Kidney (tissue), 14 donors: ENCODE measurements around the gene IL21R. TPM values are rescaled to one million over a fixed set of nuclear protein-coding genes. Genes with fewer than 3 reads are reported as not detected.

Source experiments
- DNase-seq, 5 donors: peaks; one replicate each; pipeline ENCODE4 v3.0.0-alpha.2; 2013 to 2020
- FAIRE-seq: peaks from 2 replicates; lab custom pipeline; 2012; peaks lifted over from hg19 to GRCh38; lab: Jason Lieb, UNC
- H3K27ac ChIP-seq, 2 donors: one replicate each; pipeline ENCODE4 v1.7.0; 2013; ENCODE audit warnings: low read depth in 2 of 2, low read length in 2 of 2, inconsistent platforms in 1 of 2
- H3K27me3 ChIP-seq: one replicate; pipeline ENCODE4 v1.7.1; 2013; ENCODE audit warnings: low read length, inconsistent platforms; ENCODE audit not compliant: control insufficient read depth, insufficient read depth
- H3K36me3 ChIP-seq, 3 donors: one replicate each; pipeline versions ENCODE4 v1.7.0 to v1.7.1; 2013; ENCODE audit warnings: low read length in 3 of 3, control low read depth in 1 of 3, inconsistent platforms in 1 of 3; ENCODE audit not compliant: insufficient read depth in 3 of 3, control insufficient read depth in 2 of 3
- H3K4me1 ChIP-seq, 3 donors: one replicate each; pipeline versions ENCODE4 v1.7.0 to v1.7.1; 2013; ENCODE audit warnings: low read length in 3 of 3, inconsistent platforms in 1 of 3, low read depth in 1 of 3; ENCODE audit not compliant: control insufficient read depth in 2 of 3, insufficient read depth in 2 of 3
- H3K4me3 ChIP-seq, 3 donors: one replicate each; pipeline versions ENCODE4 v1.7.0 to v1.8.1; 2013; ENCODE audit warnings: low read length in 3 of 3, control low read depth in 1 of 3, inconsistent platforms in 1 of 3
- H3K9ac ChIP-seq, 3 donors: one replicate each; pipeline versions ENCODE4 v1.7.0 to v1.7.1; 2013; ENCODE audit warnings: low read length in 3 of 3, control low read depth in 1 of 3, inconsistent platforms in 1 of 3
- H3K9me3 ChIP-seq, 3 donors: one replicate each; pipeline versions ENCODE4 v1.7.0 to v1.7.1; 2013; ENCODE audit warnings: low read length in 3 of 3, control low read depth in 1 of 3, inconsistent platforms in 1 of 3; ENCODE audit not compliant: control insufficient read depth in 2 of 3, insufficient read depth in 1 of 3
- CTCF ChIP-seq: IDR thresholded peaks from 3 replicates; pipeline ENCODE4 v1.5.1; 2012; ENCODE audit warnings: mild to moderate bottlenecking, moderate library complexity, borderline replicate concordance; ENCODE audit not compliant: insufficient read depth; ENCODE audit errors: extremely low read depth
- intact Hi-C: fragments of 100-400 bp; cut with DNase I; formaldehyde crosslinking; loops from one replicate; pipeline ENCODE4 v1.11.1; 2022
- polyA plus RNA-seq: library from polyadenylated mRNA; stranded (reverse); fragments of 350-450 nt; fragmentation: Illumina TruSeq; extraction: RNeasy Lipid Tissue Mini Kit (QIAGEN cat#74804); gene quantifications from one replicate; pipeline ENCODE4 v1.2.3, GENCODE V29; 2014; ENCODE audit warnings: low read depth, low replicate concordance; ENCODE audit not compliant: insufficient read depth
- total RNA-seq: library from RNA; stranded (reverse); fragmentation: NEBNext Ultra II Directional; extraction: Animal tissue kit (Norgen Biotek cat#: 25700); gene quantifications from one replicate; pipeline ENCODE4 v1.2.1, GENCODE V29; 2021
- donor health status: control.
- donor health status: control.
- donor health status: control.
- donor health status: control.
- donor health status: control.
- donor health status: DM: yes; HTN: yes; CAD: no.
- donor health status: Normal renal cell carcinoma (clear cell type).

IL21R gene
- total and polyA plus RNA-seq, 2 donors from 2014 or later, result 0.65 to 3.0 TPM

- TF ChIP-seq CTCF, result peak; percentile 44
- FAIRE-seq, result no peak
- H3K4me1 ChIP-seq, result no peaks in the 10 kb centered on the region
- DNase-seq, result peak; percentile 82 to 89 (median 85)
- no peak overlapping the region for H3K9ac ChIP-seq
- intact Hi-C loops, result no loop called here
- H3K27ac ChIP-seq, result no peak overlapping the region
- peak overlapping the region in 2 of 3 donors; percentile 5 to 18 for H3K4me3 ChIP-seq
- no peaks in the 10 kb centered on the region for H3K36me3 ChIP-seq
- no peaks in the 10 kb centered on the region for H3K27me3 ChIP-seq
- H3K9me3 ChIP-seq, result no peaks in the 10 kb centered on the region
Measured at GRCh38 chr16:27374804-27375425, 27.1 kb upstream of the IL21R start.

- intact Hi-C loops, result no loop called here
- FAIRE-seq (no peak), DNase-seq (no peak)
- H3K9me3 ChIP-seq, result no peaks in the 10 kb centered on the region
- no peak overlapping the region for H3K4me3 ChIP-seq
- H3K9ac ChIP-seq, result no peak overlapping the region
- no peak overlapping the region for H3K27ac ChIP-seq
- H3K36me3 ChIP-seq, result no peaks in the 10 kb centered on the region
- no peak for TF ChIP-seq CTCF
- H3K27me3 ChIP-seq, result no peaks in the 10 kb centered on the region
- H3K4me1 ChIP-seq, result no peaks in the 10 kb centered on the region
Measured at GRCh38 chr16:27377666-27378485, 24.1 kb upstream of the IL21R start.

GRCh38 chr16:27378871-27379481 is 23.0 kb upstream of the IL21R start:
- Histone ChIP-seq H3K27ac (no peak overlapping the region), H3K36me3 (no peaks in the 10 kb centered on the region), H3K4me3 (no peak overlapping the region), H3K27me3 (no peaks in the 10 kb centered on the region), H3K9me3 (peaks cover 0 to 4% (median 0%) of the 10 kb centered on the region in 3 donors), H3K9ac (no peak overlapping the region), H3K4me1 (no peaks in the 10 kb centered on the region)
- DNase-seq, result no peak
- no peak for FAIRE-seq
- TF ChIP-seq CTCF, result no peak
- intact Hi-C loops, result no loop called here
